ENCODE data around the gene MAML3. TPM values are rescaled to one million over a fixed set of nuclear protein-coding genes. Genes with fewer than 3 reads are reported as not detected.

The MAML3 gene
- total and polyA plus RNA-seq, 5 donors from 2014 or later = 0.11 to 1.1 (median 0.16) TPM; not detected in 1

- no peaks in the 10 kb centered on the region for H3K9me3 Mint-ChIP-seq
- H3K9me3 ChIP-seq (ENCODE audit: control insufficient read depth in 2 of 2, low read length in 2 of 2) = no peaks in the 10 kb centered on the region
- H3K36me3 Mint-ChIP-seq = no peaks in the 10 kb centered on the region
- no peaks in the 10 kb centered on the region for H3K27me3 ChIP-seq (ENCODE audit: control insufficient read depth, insufficient read depth, low read length)
- no peak overlapping the region for H3K4me3 Mint-ChIP-seq
- peaks cover 9% of the 10 kb centered on the region for H3K4me1 ChIP-seq (ENCODE audit: control insufficient read depth, insufficient read depth, low read length, poor library complexity, severe bottlenecking)
- ATAC-seq (ENCODE audit: low read depth in 2 of 2) (no peak), DNase-seq (no peak)
- H3K27ac Mint-ChIP-seq = no peak overlapping the region
- no peak overlapping the region for H3K4me3 ChIP-seq (ENCODE audit: low read depth, low read length)
- H3K4me1 Mint-ChIP-seq = peaks cover 13 to 23% (median 18%) of the 10 kb centered on the region in 4 donors
- peaks cover 12% of the 10 kb centered on the region for H3K27me3 Mint-ChIP-seq
- no peak overlapping the region for H3K27ac ChIP-seq (ENCODE audit: insufficient read depth, low read length, poor library complexity, severe bottlenecking)
- H3K36me3 ChIP-seq (ENCODE audit: control insufficient read depth, insufficient read depth, low read length) = no peaks in the 10 kb centered on the region
These were observed 300.7 kb downstream of the MAML3 start for GRCh38 chr4:139853309-139853708.

- peaks cover 3% of the 10 kb centered on the region for H3K27me3 ChIP-seq (ENCODE audit: control insufficient read depth, insufficient read depth, low read length)
- Mint-ChIP-seq H3K9me3 (no peaks in the 10 kb centered on the region), H3K36me3 (no peaks in the 10 kb centered on the region), H3K4me1 (peaks cover 12 to 20% (median 17%) of the 10 kb centered on the region in 4 donors), H3K27ac (no peak overlapping the region), H3K27me3 (peaks cover 12% of the 10 kb centered on the region), H3K4me3 (no peak overlapping the region)
- no peaks in the 10 kb centered on the region for H3K9me3 ChIP-seq (ENCODE audit: control insufficient read depth in 2 of 2, low read length in 2 of 2)
- H3K4me3 ChIP-seq (ENCODE audit: low read depth, low read length) = no peak overlapping the region
- no peaks in the 10 kb centered on the region for H3K36me3 ChIP-seq (ENCODE audit: control insufficient read depth, insufficient read depth, low read length)
- DNase-seq (no peak), ATAC-seq (ENCODE audit: low read depth in 2 of 2) (no peak)
- H3K4me1 ChIP-seq (ENCODE audit: control insufficient read depth, insufficient read depth, low read length, poor library complexity, severe bottlenecking) = peaks cover 9% of the 10 kb centered on the region
- no peak overlapping the region for H3K27ac ChIP-seq (ENCODE audit: insufficient read depth, low read length, poor library complexity, severe bottlenecking)
These were observed 301.2 kb downstream of the MAML3 start for GRCh38 chr4:139852612-139853269.

- H3K4me1 Mint-ChIP-seq = peaks cover 1 to 8% (median 8%) of the 10 kb centered on the region in 4 donors
- peaks cover 3% of the 10 kb centered on the region for H3K27me3 ChIP-seq (ENCODE audit: control insufficient read depth, insufficient read depth, low read length)
- no peak overlapping the region for H3K4me3 Mint-ChIP-seq
- no peaks in the 10 kb centered on the region for H3K4me1 ChIP-seq (ENCODE audit: control insufficient read depth, insufficient read depth, low read length, poor library complexity, severe bottlenecking)
- no peak for ATAC-seq (ENCODE audit: low read depth in 2 of 2)
- H3K27me3 Mint-ChIP-seq = peaks cover 12% of the 10 kb centered on the region
- H3K27ac Mint-ChIP-seq = no peak overlapping the region
- no peaks in the 10 kb centered on the region for H3K9me3 ChIP-seq (ENCODE audit: control insufficient read depth in 2 of 2, low read length in 2 of 2)
- no peak overlapping the region for H3K4me3 ChIP-seq (ENCODE audit: low read depth, low read length)
- H3K36me3 Mint-ChIP-seq = no peaks in the 10 kb centered on the region
- H3K27ac ChIP-seq (ENCODE audit: insufficient read depth, low read length, poor library complexity, severe bottlenecking) = no peak overlapping the region
- no peaks in the 10 kb centered on the region for H3K9me3 Mint-ChIP-seq
- DNase-seq = no peak
- H3K36me3 ChIP-seq (ENCODE audit: control insufficient read depth, insufficient read depth, low read length) = no peaks in the 10 kb centered on the region
These were observed 302.3 kb downstream of the MAML3 start for GRCh38 chr4:139851639-139852038.

GRCh38 chr4:139851133-139851532, 302.9 kb downstream of the MAML3 start:
- no peak for ATAC-seq (ENCODE audit: low read depth in 2 of 2)
- no peaks in the 10 kb centered on the region for H3K4me1 ChIP-seq (ENCODE audit: control insufficient read depth, insufficient read depth, low read length, poor library complexity, severe bottlenecking)
- H3K9me3 Mint-ChIP-seq = no peaks in the 10 kb centered on the region
- H3K36me3 ChIP-seq (ENCODE audit: control insufficient read depth, insufficient read depth, low read length) = no peaks in the 10 kb centered on the region
- no peaks in the 10 kb centered on the region for H3K36me3 Mint-ChIP-seq
- peaks cover 12% of the 10 kb centered on the region for H3K27me3 Mint-ChIP-seq
- H3K27me3 ChIP-seq (ENCODE audit: control insufficient read depth, insufficient read depth, low read length) = peaks cover 3% of the 10 kb centered on the region
- H3K4me3 Mint-ChIP-seq = no peak overlapping the region
- H3K27ac ChIP-seq (ENCODE audit: insufficient read depth, low read length, poor library complexity, severe bottlenecking) = no peak overlapping the region
- H3K4me3 ChIP-seq (ENCODE audit: low read depth, low read length) = no peak overlapping the region
- no peaks in the 10 kb centered on the region for H3K9me3 ChIP-seq (ENCODE audit: control insufficient read depth in 2 of 2, low read length in 2 of 2)
- no peak for DNase-seq
- peaks cover 0 to 5% (median 4%) of the 10 kb centered on the region in 4 donors for H3K4me1 Mint-ChIP-seq
- H3K27ac Mint-ChIP-seq = no peak overlapping the region

- Mint-ChIP-seq H3K4me1 (no peaks in the 10 kb centered on the region), H3K4me3 (no peak overlapping the region)
These were observed 304.8 kb downstream of the MAML3 start for GRCh38 chr4:139849219-139849618.

GRCh38 chr4:139848028-139848427, 306.0 kb downstream of the MAML3 start:
- no peak overlapping the region for H3K27ac Mint-ChIP-seq

More at GRCh38 chr4:139849219-139849618, 304.8 kb downstream of the MAML3 start:
- Histone ChIP-seq H3K36me3 (ENCODE audit: control insufficient read depth, insufficient read depth, low read length) (no peaks in the 10 kb centered on the region), H3K9me3 (ENCODE audit: control insufficient read depth in 2 of 2, low read length in 2 of 2) (no peaks in the 10 kb centered on the region), H3K27ac (ENCODE audit: insufficient read depth, low read length, poor library complexity, severe bottlenecking) (no peak overlapping the region), H3K4me1 (ENCODE audit: control insufficient read depth, insufficient read depth, low read length, poor library complexity, severe bottlenecking) (no peaks in the 10 kb centered on the region), H3K27me3 (ENCODE audit: control insufficient read depth, insufficient read depth, low read length) (peaks cover 3% of the 10 kb centered on the region), H3K4me3 (ENCODE audit: low read depth, low read length) (no peak overlapping the region)
- H3K27ac Mint-ChIP-seq = no peak overlapping the region
- ATAC-seq (ENCODE audit: low read depth in 2 of 2) = no peak
- no peak for DNase-seq
- no peaks in the 10 kb centered on the region for H3K36me3 Mint-ChIP-seq
- no peaks in the 10 kb centered on the region for H3K9me3 Mint-ChIP-seq
- peaks cover 20% of the 10 kb centered on the region for H3K27me3 Mint-ChIP-seq

GRCh38 chr4:139847602-139848001, 306.4 kb downstream of the MAML3 start:
- ATAC-seq (ENCODE audit: low read depth in 2 of 2) (no peak), DNase-seq (no peak)
- Mint-ChIP-seq H3K27ac (no peak overlapping the region), H3K9me3 (no peaks in the 10 kb centered on the region), H3K4me1 (no peaks in the 10 kb centered on the region), H3K27me3 (peaks cover 32% of the 10 kb centered on the region), H3K4me3 (no peak overlapping the region), H3K36me3 (no peaks in the 10 kb centered on the region)
- no peaks in the 10 kb centered on the region for H3K9me3 ChIP-seq (ENCODE audit: control insufficient read depth in 2 of 2, low read length in 2 of 2)
- H3K27me3 ChIP-seq (ENCODE audit: control insufficient read depth, insufficient read depth, low read length) = peaks cover 4% of the 10 kb centered on the region
- H3K4me3 ChIP-seq (ENCODE audit: low read depth, low read length) = no peak overlapping the region
- no peak overlapping the region for H3K27ac ChIP-seq (ENCODE audit: insufficient read depth, low read length, poor library complexity, severe bottlenecking)
- H3K36me3 ChIP-seq (ENCODE audit: control insufficient read depth, insufficient read depth, low read length) = no peaks in the 10 kb centered on the region
- H3K4me1 ChIP-seq (ENCODE audit: control insufficient read depth, insufficient read depth, low read length, poor library complexity, severe bottlenecking) = no peaks in the 10 kb centered on the region

More at GRCh38 chr4:139848028-139848427, 306.0 kb downstream of the MAML3 start:
- H3K4me1 Mint-ChIP-seq = no peaks in the 10 kb centered on the region
- DNase-seq (no peak), ATAC-seq (ENCODE audit: low read depth in 2 of 2) (no peak)
- no peaks in the 10 kb centered on the region for H3K36me3 ChIP-seq (ENCODE audit: control insufficient read depth, insufficient read depth, low read length)
- peaks cover 4% of the 10 kb centered on the region for H3K27me3 ChIP-seq (ENCODE audit: control insufficient read depth, insufficient read depth, low read length)
- H3K36me3 Mint-ChIP-seq = no peaks in the 10 kb centered on the region
- no peaks in the 10 kb centered on the region for H3K4me1 ChIP-seq (ENCODE audit: control insufficient read depth, insufficient read depth, low read length, poor library complexity, severe bottlenecking)
- H3K27ac ChIP-seq (ENCODE audit: insufficient read depth, low read length, poor library complexity, severe bottlenecking) = no peak overlapping the region
- no peak overlapping the region for H3K4me3 Mint-ChIP-seq
- H3K9me3 ChIP-seq (ENCODE audit: control insufficient read depth in 2 of 2, low read length in 2 of 2) = no peaks in the 10 kb centered on the region
- peaks cover 29% of the 10 kb centered on the region for H3K27me3 Mint-ChIP-seq
- H3K4me3 ChIP-seq (ENCODE audit: low read depth, low read length) = no peak overlapping the region
- no peaks in the 10 kb centered on the region for H3K9me3 Mint-ChIP-seq

- Histone ChIP-seq H3K27ac (ENCODE audit: insufficient read depth, low read length, poor library complexity, severe bottlenecking) (no peak overlapping the region), H3K36me3 (ENCODE audit: control insufficient read depth, insufficient read depth, low read length) (no peaks in the 10 kb centered on the region), H3K27me3 (ENCODE audit: control insufficient read depth, insufficient read depth, low read length) (peaks cover 4% of the 10 kb centered on the region), H3K9me3 (ENCODE audit: control insufficient read depth in 2 of 2, low read length in 2 of 2) (no peaks in the 10 kb centered on the region), H3K4me1 (ENCODE audit: control insufficient read depth, insufficient read depth, low read length, poor library complexity, severe bottlenecking) (no peaks in the 10 kb centered on the region), H3K4me3 (ENCODE audit: low read depth, low read length) (no peak overlapping the region)
- Mint-ChIP-seq H3K4me1 (no peaks in the 10 kb centered on the region), H3K4me3 (no peak overlapping the region), H3K36me3 (no peaks in the 10 kb centered on the region), H3K27me3 (peaks cover 32% of the 10 kb centered on the region), H3K9me3 (no peaks in the 10 kb centered on the region), H3K27ac (no peak overlapping the region)
- DNase-seq = no peak
- ATAC-seq (ENCODE audit: low read depth in 2 of 2) = no peak
These were observed 307.2 kb downstream of the MAML3 start for GRCh38 chr4:139846766-139847165.

Measured in CD4-positive, CD25-positive, alpha-beta regulatory T cell (primary cell).